HuH-7.5 (cell line): Measurements from ENCODE around the gene PPP1R1C.

ENCODE experiments used
- DNase-seq: peaks from one replicate; pipeline ENCODE4 v3.0.0; 2011; ENCODE audit warnings: low spot score

Gene PPP1R1C

DNA sequence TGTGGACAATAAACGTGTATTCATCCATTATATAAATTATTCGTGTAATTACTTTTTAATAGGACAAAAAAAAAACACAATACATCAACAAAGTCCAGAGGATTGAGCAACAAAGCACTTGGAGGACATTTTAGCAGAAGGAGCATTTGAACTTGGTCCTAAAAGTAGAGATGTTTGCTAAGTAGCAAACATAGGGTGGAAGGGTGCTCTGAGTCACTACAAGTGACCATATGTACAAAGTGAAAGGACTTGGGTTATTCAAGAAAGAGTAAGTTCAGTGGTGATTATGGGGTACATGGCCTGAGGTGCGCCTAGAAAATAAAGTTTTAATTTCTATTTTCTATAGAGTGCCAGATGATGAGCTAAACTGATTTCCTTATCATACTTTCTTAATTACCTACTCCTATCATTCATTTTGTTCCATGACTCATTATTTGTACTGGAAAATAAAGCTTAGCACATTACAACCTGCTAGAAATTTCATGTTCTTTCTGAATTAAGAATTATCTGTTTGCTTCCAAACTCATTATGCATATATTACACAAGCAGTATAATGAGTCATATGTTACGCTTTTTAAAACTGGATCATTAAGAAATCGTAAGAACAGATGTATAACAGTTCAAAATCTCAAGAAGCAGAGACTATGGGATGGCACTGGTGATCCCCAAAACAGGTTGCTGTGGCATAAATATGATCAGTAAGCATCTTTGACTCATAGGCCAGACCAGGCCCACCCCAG lies 13.1 kb upstream of the PPP1R1C start:
- no peak for DNase-seq

DNA sequence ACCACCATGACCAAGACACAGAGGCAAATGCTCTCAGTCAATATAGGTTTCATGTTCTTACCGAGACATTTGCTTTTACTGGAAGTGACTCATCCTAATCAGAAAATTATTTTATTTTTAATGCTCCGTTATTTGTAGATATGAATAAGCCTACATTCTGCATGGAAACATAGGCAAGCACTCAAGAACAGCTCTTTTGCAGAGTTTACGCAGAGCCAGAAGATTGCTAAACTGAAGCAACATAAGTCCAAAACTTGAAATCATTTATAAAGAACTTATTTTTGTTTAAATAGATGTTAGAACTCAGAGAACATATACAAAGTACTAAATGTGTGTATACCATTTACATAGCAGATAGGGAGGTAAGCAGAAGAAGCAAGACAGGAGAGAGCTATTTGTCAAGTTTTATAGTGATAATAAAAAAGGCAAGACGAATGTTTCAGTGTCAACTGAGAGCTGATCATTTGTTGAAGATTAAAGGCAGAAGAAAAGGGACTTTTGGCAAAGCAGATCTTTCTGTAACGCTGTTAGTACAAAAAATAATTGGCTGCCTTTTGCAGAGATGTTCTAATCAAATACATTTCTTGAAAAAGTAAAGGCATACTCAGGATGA lies 12.4 kb upstream of the PPP1R1C start:
- DNase-seq = no peak

DNA sequence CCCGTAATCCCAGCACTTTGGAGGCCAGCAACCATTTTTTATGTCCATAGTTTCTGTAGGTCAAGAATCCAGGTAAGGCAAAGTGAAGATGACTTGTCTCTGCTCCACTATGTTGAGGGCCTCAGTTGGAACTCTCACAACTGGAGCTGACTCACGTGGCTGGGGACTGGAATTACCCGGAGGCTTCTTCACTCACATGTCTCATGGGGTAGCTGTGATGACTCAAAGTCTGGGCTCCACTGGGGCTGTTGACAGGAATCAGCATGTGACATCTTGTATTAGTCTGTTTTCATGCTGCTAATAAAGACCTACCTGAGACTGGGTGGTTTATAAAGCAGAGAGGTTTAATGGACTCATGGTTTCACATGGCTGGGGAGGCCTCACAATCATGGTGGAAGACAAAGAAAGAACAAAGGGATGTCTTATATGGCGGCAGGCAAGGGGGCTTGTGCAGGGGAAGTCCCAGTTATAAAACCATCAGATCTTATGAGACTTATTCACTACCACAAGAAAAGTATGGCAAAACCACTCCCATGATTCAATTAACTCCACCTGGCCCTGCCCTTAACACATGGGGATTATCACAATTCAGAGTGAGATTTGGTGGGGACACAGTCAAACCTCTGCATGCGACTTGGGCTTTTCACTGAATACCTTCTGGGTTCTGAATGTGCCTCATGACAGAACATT lies 7.8 kb upstream of the PPP1R1C start:
- DNase-seq = no peak

DNA sequence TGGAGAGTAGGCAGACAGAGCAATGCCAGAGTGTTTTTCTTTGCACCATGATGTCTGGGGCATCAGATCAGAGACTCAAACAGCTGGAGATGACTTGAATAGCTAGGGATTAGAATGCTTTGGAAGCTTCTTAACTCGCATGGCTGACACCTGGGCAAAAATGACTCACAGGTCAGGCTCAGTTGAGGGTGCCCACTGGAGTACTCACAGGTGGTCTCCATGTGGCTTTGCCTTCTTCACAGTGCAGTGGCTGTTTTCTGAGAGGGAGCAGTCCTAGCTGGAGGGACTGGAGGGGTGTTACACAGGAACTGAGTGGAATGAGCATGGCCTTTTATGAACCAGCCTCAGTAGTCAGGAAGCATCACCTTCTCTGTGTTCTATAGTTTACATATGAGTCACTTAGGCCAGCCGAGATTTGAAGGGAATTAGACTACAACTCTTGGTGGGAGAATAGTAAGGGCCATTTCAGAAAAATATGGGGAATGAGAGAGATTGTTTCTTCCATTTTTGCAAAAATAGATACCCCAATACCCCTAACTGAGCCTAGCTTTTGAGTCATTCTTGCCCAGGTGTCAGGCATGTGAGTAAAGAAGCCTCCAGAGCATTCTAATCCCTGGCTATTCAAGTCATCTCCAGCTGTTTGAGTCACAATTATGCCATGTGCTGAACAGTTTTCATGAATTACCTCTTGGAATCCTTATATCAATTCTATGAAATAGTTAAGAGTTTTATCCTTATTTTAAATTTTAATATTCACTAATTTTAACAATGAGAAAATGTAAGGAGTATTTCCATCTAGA lies 7.1 kb upstream of the PPP1R1C start:
- no peak for DNase-seq

DNA sequence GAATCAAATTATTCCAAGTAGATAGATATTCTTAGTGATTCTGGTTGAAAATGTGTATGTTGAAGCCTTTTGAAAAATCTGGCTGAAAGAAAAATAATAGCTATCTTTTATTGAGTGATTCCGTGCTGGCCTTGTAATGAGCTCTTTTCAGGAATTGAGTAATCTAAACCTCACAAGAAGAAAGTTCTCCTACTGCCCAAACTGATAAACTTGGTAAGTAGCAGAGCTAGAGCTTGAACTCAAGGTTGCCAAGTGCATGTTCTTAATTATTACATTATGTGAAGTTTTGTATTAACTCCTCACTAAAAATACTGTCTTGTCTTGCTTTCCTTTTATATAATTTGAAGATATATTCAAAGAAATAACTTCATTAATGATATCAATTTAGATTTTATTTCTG lies 1.6 kb upstream of the PPP1R1C start:
- no peak for DNase-seq

DNA sequence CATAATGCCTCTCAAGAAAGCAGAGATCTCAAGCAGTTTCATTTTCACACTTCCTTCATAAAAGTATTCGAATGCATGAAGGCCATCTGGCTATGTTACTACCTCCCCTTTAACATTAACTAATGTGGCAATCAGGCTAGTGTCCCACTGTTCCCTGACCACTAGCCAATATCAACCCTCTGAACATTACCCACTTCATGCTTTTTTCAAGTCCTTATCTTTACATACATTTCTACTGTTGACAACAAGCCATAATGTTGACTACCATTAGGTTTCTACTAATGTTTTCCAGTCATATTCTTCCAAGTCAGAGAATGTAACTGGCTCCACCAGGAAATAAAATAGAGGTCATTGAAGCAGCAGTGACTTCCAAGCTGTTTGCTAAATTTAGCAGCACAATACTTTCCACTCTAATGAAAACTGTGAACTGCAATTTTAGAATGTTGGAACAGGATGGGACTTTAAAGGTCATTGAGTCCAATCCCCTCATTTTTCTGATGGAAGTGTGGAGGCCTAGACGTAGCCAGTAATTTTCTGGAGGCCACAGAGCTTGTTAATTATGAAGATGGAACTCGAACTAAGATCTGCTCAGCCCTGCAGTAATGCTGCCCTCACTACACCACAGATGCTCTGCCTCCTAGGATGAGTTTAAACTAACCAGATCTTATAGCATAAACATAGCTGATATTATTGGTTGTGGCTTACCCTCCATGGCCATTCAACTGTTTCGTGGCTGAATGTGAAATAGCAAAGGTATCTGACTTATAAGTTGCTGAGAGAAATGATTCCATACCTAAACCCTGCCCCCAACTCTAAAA lies 630 bp upstream of the PPP1R1C start:
- DNase-seq = no peak

DNA sequence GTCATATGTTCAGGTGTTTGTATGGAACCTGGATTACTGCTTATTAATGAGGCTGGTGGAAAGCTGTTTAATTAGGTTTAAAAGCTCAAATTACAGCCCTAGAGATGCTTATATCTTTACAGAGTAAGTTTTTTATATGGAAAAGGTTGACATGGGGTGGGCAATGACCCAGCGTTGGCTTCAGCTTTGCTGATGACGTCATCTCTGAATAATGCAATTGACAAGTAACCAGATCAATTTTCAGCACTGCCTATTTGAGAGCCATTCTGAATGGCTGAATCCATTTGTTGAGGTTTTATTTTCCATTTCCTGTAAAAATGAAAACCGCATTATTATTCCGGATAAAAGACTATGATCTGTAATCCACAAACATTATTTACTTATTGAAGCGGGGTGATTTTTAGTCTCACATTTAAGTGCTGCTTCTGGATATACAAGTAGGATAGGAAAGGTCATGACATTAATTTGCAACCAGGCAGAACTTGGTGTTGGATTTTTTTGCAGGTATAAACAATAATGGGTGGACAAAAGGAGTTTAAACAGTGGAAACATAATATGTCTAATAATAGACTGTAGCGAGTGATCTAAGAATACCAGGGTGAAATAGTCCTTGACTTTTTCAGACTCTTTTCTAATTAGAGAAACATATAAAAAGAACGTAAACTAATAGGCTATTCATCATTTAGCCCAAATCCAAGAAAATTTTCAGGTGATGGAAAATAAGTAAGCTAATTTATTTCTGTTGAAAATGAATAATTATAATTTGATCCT lies 2.7 kb downstream of the PPP1R1C start:
- no peak for DNase-seq

DNA sequence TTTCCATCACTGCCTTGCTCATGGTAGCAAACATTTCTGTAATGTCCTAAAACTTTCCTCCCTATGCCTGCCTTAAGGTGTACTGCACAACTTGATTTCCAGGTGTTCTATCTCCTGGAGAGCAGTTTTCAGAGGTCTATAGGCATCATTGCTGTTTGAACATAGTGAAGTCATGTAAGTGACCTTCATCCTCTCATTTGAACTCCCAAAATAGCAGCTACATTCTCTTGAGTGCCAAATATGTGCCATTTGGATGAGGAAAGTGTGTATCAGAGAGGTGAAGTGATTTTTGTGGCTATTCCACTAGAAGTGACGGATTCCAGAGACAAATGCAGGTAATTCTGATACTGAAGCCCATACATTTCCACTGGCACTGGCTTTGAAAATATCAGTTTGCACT lies 3.4 kb downstream of the PPP1R1C start:
- DNase-seq = no peak

DNA sequence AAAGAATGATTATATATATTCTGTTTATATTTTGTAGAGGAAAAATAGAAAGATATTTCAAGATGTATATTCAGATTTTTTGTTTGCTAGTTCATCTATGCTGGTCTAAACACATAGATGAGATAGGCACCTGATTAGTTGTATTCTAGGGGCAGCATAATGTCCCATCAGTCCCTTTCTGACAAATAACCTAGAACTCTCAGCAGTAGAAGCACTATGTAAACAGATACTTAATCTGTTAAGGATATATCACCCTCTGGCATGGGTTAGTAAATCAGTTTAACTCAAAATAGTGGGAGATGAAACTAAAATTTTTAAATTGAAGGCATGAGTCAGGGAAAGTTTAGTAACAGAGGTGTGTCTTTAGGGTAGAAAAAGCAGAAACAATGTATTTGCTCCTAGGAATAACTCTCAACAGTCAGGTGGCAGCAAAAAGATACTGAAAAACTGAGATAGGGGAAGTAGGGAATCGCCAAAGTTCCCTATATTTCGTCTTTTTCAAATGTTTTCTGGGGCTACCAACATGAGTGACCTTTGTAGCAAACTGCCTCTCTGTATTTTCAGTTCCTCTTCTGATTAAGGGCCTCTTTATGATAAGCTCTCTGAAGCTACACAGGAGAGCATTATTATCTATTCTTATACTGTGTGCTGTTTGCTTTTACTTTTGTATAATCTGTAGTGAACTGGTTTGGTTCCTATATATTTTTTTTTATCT lies 5.7 kb downstream of the PPP1R1C start:
- no peak for DNase-seq

DNA sequence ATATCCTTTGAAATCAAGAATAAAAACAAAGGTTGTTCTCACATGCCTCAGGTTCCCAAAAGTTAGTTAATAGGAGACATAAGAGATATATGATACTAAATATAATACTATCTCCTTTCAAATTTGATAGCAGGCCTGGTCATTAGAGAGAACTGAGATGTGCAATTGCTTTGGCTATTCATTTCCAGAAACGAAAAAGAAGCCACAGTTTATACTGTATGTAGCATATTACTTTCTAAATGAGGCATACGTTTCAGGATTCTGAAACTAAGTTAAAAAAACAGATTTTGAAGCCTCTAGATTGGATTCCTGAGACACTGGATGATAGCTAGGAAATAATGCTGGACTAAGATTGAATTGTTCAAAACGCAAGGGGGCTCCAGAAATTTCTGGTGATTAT lies 7.1 kb downstream of the PPP1R1C start:
- no peak for DNase-seq

DNA sequence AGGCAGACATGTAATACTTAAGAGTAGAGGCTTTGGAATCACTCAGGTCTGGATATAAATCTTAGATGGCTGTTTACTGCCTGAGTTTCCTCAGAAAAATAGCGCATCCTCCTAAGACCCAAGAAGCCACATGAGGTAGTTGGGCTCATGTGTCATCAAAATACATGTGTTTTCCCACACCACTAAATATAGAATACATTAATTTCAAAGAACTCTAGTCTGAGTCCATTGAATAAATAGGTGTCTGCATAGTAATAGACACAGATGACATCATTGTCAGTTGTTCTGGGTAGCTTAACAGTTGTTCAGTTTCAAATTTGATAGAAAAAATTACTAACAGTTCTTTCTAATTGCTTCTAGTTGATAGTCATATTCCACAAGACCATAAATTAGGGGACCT lies 9.6 kb downstream of the PPP1R1C start:
- no peak for DNase-seq

DNA sequence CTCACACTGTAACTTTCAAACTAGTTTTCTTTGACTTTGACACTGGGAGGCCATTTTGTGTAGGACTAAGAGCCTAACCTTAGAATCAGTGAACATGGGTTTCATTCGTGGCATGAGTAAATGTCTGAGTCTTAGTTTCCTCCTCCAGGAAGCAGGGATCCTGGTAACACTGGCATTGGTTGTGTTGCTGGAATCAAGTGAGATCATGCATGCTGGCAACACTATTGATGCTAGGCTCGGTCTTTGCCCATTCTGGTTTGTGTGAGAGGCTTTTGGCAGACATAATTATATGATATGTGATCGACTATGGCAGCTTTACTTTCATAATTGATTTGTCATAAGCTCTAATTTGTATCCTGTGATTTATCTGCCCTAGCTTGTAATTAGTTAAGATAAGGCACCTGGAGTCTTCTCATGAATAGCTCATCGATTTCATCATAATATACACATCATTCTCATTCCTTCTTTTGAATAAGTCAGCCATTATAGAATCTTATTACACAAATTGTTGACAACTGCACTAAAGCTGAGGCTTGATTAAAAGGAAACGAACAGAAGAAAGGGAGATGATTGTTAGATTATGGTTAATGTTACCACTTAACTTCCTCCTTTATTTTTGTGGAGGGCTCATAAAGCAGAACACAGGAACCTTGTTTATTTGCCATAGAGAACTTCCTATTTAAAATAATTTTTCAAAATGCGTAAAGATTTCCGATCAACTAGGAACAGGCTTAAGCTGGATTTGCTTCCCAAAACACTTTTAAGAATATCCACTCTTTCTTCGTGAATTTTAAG lies 12.6 kb downstream of the PPP1R1C start:
- no peak for DNase-seq

DNA sequence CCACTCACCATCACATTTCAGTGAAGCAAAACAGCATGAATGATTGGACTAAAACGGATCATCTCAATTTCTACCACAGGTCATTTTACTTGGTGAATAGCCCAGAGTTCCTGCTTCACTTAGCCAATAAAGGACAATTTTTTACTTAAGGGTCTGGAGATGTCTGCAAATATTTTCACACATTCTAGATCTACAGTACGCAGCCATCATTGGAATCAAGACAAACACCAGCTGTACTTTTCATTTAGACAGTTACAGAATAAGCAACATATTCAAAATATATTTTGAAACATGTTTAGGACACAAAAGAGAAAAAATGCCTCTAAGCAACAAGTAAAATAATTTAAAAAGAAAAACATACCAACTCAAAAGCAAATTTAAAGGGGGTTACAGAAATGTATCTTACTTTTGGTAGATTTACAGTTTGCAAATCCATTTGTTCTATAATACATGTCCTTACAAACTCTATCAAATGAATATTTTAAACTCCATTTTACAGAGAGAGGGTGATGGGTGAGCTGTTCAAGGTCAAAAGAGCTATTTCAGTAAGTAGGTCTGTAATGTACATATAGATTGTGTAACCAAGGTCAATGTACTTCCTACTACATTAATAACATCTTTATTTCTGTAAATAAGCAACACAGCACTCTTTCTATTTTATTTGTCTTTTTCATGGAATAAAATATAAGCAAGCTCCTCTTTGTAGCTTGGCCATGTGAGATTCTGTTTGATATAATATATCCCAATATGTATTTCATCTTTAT lies 13.4 kb downstream of the PPP1R1C start:
- DNase-seq = no peak

DNA sequence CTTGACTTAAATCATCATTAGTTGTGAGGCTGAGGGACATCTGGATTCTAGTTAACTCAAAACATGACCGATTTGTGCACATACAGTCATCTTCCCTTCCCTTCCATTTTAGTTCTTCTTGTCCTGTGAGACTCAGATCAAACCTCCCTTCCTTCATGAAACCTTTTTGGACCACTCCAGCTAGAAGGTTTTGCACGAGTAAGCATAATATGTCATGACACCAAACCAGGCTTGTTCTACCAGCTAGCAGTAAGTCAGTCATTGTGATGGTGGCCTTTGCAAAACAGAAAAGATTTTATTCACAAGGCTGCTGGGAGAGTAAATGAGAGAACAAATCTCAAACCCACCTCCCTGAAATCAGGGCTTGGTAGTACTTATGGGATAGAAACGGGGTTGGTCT lies 14.3 kb downstream of the PPP1R1C start:
- no peak for DNase-seq

DNA sequence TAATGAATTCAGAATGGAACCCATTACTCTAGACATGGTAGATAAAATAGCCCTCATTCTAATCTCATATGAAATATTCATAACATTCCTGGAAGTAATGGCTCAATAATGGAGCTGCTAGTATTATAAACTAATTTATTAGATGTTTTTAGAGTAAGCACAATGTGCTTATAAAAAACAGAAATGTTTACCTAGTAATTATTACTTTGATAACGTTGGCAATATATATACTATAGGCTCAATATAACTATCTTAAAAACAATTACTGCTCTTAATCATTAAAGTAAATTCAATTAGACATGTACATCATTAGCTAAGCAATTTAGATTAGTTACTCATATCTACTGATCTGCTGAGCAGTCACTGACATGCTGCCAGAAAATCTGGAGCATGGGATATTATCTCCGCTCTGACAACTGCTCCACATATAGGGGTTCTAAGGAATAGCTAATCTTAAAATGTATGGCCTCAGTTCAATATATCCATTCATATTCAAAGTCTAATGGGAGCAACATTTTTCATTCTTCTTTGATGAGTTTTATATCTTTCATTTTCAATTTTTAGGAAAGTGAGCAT lies 19.4 kb downstream of the PPP1R1C start:
- DNase-seq = no peak

DNA sequence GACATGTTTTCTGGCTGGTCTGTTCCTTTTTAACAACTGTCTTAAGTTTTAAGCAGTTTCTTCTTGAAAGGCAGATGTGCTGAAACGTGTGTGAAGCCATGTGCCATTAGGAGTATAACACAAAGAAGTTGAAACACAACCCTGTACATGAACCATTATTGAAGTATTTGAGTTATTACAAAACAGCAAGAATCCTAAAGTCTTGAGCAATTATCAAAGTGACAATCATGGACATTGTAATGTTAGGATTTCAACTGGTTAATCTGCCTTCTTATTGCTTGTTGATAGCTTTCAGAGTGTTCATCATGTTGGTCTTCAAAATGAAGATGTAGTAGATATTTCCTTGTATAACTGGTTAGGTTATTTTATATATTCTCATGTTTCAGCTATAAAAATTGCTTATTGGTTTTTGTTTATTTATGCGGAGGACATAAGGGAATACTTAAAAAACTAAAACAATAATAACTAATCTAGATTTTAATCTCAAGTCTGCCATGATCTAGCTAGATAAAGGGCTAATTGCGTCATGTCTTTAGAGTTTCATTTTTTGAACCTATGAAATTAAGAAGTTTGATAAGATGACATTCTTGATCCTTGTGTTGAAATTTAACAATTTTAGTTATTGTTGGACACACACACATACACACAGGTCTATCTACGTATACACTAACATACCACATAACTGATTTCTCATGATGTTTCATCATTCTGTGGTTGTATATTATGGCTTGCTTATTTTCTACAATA lies 21.1 kb downstream of the PPP1R1C start:
- no peak for DNase-seq

DNA sequence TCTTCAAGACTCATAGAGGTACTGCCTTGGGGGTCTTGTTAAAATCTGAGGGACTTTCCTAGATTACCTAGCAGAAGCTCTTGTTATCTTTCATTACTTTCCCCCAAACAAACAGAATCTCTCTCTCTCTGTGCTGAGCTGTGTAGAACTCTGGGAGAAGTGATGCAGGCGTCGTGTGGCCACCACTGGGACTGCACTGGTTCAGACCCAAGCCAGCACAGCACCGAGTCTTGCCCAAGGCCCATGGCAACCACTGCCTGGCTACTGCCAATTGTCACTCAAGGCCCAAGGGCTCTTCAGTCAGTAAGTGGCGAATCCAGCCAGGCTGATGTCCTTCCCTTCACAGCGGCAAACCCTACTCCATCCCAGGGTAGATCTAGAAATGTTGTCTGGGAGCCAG lies 28.6 kb downstream of the PPP1R1C start:
- DNase-seq = no peak
